SHP77 (cell line): ENCODE measurements around the gene PRRX2.
A peak's percentile ranks its signal among the peaks of the same experiment; 100 is the strongest.

Experiments used
- DNase-seq, 2 experiments: peaks; one replicate each; lab custom pipeline; 2025; lab: John Stamatoyannopoulos, UW

The PRRX2 gene

DNA sequence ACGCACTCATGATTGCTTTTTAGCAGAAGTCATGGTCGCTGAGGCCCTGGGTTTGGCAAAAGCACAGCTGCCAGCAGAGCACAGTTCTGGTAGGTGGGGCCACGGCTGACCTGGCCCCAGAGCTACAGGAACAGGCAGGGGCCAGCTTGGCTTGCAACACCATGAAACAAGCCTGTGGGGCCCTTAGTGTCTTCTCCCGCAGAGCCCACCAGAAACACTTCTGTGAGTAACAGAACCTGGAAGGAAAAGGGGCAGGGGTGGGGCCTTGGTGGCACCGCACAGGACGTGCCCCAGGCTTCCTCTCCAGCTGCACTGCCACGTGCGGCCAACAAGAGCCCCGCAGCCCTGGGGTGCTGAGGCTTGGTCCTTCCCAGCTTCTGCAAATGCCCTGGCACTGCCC, 28.3 kb upstream of the PRRX2 start:
- DNase-seq, result no peak

DNA sequence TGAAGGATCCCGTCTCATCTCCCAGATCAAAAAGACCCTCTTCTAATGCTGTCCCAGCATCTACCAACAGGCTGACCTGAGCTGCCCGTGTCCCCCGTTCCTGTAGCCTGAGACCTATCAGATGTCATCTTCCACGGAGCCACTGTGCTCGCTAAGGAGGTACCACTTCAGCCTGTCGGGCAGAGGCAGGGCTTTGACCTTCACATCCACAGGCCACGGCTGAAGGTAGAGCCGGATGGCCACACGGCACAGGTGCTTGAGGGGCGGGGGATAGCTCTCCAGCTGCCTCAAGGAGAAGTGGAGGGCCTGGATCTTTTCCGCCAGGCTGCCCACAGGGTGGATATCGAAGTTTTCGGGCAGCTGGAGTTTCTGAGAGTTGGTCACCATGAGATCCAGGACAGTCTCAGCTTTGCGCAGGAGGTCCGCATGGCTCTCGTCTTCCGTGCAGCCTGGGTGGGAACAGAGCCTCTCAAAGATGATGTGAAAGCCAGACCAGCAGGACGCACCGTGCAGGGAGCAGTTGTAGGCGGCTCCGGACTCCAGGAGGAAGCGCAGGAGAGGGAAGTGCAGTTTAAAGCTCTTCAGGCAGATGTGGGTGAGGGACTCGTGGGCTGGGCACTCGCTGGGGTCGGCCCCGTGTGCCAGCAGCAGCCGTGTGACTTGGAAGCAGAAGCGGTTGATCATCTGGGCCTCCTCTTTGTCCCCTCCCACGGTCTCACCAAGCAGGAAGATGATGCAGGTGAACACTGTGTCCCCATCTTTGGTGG, 27.6 kb upstream of the PRRX2 start:
- DNase-seq, result no peak

DNA sequence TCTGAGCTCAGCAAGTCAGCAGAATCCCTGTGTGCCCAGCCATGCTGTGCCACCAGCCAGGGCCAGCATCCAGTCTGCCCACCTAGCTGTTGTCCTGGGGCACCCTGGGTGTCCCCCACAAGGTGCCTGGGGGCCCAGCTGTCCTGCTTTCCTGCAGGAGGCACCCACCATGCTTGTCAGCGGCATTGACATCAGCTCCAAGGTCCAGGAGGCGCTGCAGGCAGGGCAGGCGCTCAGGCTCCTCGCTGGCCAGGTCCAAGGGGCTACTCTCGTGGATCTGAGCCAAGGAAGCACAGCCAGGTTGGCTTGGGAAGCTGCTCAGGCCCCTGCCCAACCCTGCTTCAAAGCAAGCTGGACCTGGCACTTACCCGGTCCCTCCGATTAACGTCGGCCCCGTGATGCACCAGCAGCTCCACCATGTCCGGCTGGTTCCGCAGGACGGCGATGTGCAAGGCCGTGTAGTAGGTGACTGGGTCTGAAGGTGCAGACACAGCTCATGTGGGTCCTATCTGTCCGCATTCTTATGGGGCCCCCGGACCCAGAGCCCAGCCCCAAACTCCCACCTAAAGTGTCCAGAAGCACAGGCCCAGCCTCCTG, 26.3 kb upstream of the PRRX2 start:
- no peak for DNase-seq

DNA sequence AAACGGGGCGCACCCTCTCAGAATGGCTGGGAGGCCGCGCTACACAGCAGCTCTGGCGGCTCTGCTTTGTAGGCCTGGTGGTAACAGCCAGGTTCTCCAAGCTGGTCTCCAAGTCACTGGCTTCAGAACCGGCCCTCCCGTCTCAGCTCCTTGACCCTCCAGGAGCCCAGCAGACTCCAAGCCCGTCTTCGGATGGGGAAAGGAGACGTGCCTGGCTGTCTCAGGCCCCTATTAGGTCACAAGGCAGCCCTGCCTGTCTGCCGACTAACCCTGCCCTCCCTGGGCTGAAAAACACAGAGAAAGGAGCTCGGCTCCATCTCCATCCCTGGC, 25.7 kb upstream of the PRRX2 start:
- no peak for DNase-seq

DNA sequence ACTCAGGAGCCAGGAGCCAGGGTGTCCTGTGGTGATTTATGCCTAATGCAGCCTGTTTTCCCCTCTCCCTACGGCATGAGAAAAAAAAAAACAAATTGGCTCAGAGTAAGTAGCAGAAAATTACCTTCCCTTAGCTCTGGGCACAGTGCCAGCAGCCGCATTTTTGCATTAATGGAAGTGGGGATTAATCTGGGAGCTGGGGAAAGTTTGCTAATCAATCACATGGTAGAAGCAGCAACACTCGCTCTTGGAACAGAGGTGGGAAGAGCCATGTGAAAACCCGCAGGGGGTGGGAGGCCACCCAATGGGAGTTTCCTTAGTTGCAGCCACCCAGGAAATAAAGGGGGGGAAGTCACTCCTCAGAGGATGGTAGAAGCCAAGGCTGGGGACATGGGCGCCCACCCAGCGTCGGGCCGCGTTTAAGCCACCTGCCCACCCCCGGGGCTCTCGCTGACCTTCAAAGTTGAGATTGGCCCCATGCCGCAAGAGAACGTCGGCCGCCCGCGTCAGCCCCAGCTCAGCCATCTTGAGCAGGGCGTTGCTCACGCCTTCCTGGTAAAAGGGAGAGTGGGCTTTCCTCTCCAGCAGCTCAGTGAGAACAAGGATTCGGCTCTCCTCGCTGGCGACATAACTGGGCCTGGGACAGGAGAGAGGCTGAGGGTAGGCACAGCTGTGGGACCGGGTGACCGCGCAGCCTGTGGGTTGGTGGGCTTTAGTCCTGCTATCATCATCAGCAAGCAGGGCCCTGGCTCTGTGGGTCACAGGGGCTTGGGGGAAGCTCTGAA, 25.2 kb upstream of the PRRX2 start:
- DNase-seq, result no peak

DNA sequence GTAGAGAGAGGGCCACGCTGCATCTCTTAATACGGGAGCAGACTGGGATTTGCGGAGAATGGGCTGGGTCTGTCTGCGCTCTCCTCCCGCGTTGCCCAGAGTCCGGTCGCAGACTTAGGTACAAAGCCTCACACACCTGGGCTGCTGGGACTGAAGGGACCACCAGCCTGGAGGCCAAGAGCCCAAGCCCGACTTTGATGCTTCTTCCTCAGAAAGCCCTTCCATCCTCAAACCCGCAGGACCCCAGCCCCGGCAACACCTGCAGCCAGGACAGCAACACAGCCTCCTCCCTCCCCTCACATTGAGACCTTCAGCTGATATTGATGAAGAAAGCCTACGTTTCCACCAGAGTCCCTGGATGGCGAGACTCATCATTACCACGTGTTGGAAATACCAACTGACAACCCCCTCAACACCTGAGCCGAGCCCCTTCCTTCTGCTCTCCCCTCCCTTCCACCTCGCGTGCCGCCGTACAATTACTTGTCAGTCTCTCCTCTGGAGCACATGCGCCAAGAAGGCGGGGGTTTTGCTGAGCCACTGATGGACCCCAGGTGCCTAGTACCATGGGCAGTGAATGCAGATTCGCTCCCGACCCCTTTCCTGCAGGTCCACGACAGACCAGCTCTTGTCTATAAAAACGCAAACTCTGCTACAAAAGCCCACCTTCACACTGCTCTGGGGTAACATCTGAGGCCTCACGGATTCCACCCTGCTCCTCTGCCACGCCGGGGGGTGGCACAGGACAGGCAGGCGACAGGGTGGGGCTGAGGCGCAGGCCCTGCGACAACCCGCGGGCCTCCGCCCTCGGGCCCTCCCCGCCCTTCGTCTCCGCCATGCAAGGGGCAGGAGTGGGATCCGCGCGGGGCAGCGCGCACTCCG, 24.3 kb upstream of the PRRX2 start:
- DNase-seq, result no peak

DNA sequence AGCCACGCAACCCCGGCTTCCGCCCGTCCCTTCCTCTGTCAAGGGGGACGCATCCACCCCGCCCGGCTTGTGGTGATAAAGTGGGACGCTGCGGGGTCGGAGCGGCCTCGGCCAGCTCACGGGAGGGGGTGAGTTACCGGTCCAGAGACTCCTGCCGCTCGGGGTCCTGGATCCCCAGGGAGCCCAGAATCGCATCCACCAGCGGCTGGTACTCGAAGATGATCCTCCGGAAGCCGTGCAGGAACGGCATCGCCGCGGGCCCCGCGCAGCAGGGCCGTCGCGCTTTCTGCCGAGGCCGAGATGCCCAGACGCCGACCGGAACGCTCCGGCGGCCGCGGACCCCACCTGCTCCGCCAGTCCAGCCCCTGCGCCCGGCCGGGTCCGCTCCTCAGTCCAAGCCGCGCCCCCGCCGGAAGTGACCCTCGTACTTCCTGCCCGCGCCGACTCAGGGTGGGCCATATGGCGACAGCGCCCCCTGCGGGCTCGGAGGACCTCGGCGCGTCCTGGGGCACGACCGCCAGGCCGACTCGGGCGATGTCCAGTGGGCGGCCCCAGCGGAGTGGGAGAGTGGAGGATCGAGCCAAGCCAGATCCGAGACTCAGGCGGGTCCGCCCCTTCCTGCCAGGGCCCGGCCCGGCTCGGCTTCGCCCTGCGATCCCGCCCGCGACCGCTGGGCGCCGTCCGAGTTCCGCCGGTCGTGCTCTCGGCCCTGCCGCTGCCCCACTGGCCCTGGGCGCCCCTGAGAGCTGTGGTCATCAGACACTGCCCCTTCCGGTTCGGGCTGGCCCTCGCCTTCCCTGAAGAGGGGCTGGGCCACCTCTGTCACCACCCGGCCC, 23.5 kb upstream of the PRRX2 start, which contains the start of gene ASB6:
TSS of gene ASB6 (minus strand) at position 402 of the 836 bp plus-strand sequence. CDS start at position 250, 152 bp downstream.
- peak; percentile 90 to 93 for DNase-seq

DNA sequence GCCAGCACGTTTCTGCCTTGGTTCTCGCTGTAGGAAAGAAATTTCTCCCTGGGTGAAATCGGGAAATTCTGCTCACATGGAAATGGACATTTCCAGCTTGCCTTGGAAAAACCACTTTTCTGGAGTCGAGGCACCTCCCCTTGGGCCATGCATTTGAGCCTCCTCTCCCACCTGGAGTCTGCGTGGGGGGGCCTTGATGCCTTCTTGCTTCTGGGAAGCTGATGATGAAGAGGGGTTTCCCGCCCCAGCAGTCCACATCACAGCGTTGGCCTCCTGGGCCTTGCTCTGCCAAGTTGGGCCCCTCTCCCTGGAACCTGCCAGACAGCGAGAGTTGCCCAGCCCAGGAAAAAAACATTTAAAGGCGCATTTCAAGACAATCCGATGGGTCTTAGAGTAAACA, 21.7 kb upstream of the PRRX2 start:
- DNase-seq, result no peak

DNA sequence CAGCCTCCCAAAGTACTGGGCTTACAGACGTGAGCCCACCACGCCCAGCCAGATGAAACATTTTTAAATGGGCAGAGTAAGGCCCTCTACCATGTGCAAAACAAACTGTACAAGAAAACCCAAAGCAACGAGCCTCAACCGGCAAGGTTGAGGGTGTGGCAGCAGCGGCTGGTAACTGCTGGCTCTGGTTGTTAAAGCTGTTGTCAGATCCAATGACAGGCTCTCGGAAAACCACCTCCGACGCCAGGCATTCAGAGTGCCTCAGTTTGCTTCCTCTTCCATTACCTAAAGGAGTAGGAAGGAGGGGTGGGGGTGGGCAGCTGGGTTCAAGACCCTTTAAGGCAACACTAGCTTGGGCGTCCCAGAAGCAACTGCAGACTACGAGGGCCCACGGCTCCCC, 21.1 kb upstream of the PRRX2 start:
- DNase-seq, result no peak

DNA sequence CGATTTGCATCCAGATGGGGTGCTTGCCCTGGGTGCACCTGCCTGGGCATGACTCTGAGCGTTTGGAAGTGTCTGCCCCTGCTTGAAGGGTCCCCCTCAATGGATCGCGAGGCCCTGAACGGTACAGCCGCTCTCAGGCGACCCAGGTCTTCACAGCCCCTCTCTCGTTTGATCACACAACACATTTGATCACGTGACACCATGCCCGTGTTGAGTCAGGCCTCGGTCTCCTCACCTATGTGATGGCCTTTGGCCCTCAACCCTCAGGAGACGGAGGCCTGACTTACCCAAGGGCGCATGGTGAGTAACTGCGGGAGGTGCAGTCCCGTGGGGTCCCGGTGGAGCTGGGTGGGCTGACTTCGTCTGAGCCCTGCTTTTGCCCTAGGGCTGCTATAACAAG, 20.5 kb upstream of the PRRX2 start:
- no peak for DNase-seq

DNA sequence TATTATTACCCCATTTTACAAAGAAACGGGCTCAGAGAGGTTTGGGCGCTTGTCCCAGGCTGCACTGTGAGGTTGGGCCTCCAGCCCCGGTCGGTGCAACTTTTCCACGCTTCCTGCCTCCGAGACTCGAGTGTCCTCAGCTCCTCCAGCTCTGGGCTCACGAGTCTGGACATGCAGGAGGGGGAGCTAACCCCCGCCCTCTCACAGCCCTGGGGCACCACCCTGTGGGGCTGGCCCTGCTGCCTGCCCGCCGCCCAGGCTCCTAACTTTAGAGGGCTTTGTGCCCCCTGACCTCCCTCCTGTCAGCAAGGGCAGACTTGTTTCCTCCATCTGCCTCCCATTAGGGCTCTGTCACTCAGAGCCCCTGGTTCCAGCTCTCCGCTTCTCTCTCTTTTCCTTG, 19.2 kb upstream of the PRRX2 start:
- no peak for DNase-seq

DNA sequence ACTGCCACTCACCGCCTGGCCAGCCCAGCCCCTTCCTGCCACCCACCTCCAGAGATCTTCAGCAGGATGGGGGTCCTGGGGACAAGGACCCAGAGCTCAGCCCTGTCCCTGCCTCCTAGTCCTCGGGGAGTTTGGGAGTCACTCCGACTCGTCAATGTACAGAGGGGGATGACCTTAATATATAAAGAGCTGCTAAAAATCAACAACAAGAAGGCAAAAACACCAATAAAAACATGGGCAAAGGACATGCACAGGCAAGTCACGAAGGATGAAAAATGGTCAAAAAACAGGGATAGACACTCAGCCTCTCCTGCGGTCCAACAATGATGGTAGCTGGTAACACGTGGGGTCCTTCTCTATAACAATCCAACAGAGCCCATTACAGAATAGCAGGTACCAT, 18.8 kb upstream of the PRRX2 start:
- DNase-seq, result no peak

DNA sequence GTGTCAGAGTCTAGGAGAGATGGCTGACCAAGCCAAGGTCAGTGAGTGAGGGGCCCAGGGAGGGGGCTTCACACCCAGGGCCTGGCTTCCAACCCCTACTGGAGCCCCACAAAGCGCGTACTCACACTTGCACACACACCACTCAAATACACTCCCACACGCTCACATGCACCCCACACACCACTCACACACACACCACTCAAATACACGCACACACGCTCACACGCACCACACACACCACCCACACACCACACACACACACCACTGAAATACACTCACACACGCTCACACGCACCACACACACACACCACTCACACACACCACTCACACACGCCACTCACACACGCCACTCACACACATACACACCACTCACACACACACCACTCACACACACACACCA, 17.8 kb upstream of the PRRX2 start:
- DNase-seq, result no peak

DNA sequence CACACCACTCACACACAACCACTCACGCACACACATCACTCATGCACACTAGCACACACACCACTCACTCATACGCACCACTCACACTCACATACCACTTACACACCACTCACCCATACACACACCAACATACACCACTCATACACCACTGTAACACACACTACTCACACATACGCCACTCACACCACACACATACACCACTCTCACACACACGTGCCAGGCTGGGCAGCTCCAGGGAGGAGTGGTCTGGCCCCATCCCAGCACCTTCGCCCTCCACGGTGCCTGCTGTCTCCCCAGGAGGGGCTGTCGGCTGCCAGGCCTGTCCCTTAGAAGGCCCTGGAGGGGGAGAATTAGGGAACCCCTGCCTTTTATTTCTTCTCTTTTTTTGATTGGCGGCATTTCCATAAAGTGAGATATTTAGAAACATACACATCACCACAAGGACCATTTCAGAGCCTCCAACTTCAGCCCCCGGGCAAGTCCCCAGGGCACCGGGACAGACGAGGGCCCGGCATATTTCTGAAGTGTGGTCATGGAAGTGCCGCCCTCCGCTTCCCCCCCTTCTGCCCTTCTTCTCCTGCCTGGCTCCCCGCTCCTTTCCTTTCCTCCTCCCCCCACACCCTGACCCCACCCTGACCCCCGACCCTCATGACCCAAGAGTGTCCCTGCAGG, 17.2 kb upstream of the PRRX2 start:
- no peak for DNase-seq

DNA sequence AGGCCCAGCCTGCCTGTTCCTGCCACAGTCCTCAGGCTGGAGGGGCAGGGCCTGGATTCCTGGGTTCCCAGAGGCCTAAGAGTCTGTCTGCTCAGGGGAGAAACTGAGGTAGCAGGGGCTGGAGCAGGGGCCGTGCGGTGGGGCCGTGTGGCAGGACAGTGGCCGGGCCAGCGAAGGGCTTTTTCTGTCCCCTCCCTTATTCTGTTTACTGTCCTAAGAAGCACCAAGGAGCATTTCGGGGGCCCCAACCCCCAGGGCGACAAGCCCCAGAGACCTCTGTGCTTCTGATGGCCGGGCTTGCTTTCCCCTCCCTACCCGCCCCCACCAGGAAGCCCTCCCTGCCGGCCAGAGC, 16.7 kb upstream of the PRRX2 start:
- no peak for DNase-seq

DNA sequence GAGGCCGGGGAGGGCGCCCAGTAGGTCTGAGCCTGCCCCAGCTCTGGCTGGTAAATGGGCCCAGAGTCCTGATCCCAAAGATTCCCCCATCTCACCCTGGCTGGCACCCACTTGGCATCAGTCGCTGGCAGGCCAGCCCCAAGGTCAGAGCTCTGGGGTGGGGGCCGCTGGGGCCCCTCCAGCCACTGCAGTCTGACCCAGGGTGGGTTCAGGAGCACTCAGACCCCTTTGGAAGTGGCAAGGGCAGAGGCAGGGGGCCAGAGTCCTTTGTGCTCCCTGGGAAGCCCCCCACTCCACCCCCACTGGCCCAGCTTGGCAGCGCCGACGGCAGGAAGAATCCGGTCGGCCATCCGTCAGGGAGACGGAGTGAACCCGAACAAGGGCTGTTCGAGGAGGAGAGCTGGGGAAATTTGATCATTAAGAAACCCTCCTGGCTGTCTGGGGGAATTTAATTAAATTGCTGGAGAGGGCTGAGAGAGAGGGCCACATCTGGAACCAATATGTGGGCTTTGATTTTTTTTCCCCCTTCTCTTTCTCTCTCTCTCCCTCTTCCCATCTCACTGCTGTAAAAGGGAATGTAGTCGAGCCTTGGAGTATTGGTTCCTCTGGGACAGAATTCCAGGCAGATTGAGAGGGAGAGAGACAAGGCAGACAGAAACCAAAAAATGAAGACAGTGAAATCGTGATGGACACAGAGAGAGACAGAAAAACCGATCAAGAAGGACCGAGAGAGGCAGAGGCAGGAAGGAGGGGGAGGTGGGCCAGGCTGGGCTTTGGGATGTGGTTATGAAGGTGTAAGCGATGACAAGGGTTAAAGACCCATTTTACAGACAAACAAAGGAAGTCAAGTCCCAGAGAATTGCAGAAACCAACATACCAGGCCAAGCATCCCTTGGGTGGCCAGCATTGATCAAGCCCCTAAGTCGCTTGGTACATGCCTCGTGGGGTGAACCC, 15.4 kb upstream of the PRRX2 start:
- no peak for DNase-seq

DNA sequence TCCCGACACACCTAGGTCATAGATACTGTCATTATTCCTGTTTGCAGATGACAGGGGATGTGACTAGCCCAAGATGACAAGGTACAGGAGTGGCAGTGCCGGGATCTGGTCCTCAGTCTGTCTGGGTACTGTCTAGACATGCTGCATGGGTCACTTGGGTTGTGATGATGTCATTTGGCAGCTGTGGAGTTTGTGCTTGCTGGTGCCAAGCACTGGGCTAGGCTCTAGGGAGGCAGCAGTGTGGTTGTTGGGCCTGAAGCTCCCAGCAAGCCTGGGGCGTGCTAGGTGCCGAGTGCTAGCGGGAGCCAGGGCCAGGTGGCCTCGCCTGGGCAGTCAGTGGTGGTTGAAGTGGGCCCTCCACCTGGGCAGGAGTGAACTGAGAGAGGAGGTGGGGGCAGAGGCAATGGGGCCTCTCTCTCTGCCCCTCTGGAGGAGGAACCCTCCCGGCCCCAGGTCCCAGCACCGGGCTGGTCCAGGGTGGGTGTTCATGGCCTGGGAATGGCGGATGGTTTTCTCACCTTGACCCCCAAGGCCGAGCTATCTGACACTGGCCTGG, 14.7 kb upstream of the PRRX2 start:
- DNase-seq, result no peak

DNA sequence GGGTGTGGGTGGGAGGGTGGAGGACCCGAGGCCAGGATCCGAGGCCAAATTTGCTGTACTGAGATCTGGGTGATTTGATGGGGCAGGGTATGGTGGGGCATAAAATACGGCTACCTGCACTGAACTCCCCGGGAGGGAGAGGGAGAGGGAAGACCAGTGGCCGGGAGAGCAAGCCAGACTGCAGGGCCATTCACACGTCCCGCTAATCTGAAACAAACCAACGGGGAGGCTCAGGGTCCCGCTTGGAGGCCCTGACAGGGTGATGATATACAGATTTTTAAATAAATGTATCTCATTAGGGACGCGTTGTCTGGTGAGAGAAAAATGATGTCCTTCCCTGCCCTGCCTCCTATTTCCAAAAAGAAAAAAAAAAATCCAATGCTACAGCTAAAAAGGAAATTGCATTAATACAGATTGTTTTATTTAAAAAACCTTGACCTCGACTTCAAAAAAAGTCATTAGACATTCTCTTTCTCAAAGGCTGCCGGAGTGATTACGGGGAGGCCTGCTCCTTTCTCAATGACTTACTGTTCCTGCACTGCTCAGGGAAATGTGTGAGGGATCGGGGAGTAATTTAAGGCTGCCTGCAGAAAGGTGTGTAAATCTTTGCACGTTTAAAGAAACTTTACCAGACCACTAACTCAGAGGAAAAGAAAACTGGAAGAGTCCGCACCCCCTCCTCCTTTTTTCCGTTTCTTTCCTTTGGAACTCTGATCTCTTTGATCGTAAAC, 11.5 kb upstream of the PRRX2 start:
- DNase-seq, result no peak
